ENCODE results near the gene PRR5L. TPM values are rescaled to one million over a fixed set of nuclear protein-coding genes. Genes with fewer than 3 reads are reported as not detected.

The PRR5L gene
- total RNA-seq, 1 experiment from 2014 or later: 39.3 TPM

DNA sequence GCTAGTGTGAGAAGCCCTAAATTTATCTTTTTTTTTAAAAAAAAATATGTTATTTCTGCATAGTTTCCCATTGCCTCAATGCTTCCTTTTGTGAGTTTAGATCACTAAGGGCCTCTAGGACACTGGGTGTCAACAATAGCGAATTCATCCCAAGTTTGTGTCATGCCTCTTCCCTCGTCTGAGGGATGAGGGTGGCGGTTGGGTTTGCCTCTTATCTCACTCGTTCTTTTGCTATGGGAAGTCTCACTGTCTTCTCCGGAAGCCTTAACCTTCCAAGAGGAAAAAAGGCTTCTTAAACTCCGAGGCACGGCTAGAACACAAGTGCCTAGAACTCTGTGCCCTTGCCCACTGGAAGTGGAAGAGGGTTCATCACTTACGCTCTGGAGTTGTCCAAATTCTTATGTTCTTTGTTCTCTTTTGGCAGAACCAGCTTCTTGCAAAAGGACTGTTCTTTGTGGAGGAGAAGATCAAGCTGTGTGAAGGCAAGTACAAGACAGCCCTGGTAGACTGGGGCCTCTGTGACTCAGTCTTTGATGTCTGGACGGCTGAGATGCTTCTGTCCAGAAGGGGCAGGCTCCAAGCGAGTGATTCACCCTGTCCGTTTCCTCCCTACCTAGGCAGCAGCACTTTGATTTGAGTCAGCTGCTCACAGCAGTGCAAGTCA lies 135.5 kb downstream of the PRR5L start:
- DNase-seq (ENCODE audit: low read depth): peak; percentile 96

DNA sequence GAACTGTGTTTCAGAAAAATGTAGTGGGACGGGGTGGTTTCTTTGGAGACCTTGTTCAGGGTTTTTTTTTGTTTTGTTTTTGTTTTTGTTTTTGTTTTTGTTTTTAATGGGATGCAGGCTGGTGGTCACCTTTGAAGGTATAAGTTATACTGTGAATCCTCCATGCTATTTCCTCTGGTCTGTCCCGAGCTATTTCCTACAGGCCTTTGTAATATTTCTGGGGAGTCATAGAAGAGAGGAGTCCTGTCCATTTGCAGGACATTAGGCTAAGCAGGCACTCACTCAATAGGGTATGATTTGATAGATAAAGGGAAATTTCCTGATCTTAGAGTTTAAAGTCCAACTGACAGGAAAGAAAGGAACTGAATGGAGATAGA lies 136.0 kb downstream of the PRR5L start:
- no peak for DNase-seq (ENCODE audit: low read depth)

DNA sequence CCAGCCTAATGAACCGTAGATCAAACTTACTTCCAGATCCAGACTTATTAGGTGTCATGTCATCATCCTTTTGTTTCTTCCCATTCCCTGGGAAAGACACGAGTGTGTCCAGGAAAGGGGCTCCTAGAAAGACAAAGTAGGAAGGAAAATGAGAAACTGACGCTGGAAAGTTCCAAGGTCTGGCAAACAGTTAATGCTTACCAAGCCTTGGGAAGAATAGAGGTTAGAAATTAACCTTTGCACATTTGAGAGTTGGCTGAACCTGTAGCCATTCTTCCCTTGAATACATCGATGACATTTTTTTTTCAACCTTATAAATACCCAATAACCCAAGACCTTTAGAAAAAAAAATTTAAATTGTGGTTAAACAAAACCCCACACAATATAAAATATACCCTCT lies 136.7 kb downstream of the PRR5L start:
- DNase-seq (ENCODE audit: low read depth): no peak

DNA sequence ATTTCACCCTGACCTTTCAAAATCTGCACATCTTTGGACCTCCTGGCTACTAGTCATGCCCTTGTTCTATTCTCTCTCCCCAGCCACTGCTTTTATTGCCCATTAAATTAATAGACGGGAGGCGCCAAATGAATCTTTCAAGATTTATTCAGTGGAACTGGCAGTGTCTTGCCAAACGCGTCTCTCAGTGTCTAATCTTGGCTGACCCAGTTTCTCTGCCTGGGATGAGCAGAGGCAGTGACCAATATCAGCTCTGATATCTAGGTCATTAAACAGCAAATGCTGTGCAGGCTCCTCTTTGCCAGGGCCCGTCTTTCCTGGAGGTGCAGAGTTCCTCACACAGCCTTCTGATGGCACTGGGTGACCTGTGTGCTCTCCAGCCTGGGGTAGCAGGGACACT lies 140.0 kb downstream of the PRR5L start:
- no peak for DNase-seq (ENCODE audit: low read depth)

DNA sequence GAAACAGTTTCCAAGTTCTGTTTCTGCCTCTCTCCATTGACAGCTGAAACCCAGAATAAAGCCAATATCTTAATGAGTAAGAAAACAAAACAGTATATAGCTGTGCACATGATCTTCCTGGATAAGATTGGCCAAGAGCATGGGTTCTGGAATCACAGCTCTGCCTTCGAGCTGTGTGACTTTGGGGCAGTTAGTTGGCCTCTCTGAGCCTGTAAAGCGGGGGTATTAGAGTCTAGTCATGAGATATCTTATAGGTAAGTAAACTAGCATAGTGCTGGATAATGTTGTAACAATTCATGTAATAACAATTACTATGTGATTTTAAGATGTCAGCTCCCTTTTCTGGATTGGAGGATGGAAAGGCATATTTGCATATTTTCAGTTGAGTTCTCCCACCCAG lies 140.5 kb downstream of the PRR5L start:
- no peak for DNase-seq (ENCODE audit: low read depth)

DNA sequence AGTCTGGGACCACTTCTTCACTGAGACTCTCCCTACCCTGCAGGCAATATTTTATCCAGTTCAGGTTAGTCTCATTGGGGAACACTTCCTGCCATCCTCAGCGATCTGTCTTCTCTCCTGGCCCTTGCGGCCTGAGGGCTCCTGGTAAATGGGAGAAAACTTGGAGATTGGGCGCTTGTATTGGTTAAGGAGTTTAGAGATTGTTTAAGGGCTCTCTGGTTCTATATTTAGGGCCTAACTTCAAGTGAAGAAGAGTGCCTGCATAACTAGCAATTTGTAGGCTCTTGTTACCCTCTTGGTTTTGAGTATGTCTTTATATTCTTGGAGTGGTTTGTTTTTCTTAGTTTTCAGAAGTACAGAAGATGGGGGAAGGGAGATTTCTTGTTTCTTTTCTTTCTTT lies 141.3 kb downstream of the PRR5L start:
- no peak for DNase-seq (ENCODE audit: low read depth)

DNA sequence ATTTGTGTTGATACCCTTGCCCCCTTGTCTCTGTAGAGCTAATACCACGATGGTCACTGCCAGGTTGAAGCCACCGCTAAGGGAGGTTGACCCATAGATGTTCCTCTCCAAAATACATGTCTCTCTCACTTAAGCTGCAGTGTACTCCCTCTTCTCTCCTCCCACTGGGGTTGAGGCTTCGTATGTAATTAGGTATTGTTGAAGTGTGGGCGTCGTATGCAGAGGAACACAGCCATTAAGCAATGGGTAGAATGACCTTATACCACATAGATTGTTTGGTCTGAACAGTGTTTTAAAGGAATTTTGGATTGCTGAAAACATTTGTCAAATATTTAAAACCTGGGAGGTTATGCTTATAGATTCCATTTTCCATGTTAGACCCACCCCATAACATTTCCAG lies 142.0 kb downstream of the PRR5L start:
- DNase-seq (ENCODE audit: low read depth): no peak

DNA sequence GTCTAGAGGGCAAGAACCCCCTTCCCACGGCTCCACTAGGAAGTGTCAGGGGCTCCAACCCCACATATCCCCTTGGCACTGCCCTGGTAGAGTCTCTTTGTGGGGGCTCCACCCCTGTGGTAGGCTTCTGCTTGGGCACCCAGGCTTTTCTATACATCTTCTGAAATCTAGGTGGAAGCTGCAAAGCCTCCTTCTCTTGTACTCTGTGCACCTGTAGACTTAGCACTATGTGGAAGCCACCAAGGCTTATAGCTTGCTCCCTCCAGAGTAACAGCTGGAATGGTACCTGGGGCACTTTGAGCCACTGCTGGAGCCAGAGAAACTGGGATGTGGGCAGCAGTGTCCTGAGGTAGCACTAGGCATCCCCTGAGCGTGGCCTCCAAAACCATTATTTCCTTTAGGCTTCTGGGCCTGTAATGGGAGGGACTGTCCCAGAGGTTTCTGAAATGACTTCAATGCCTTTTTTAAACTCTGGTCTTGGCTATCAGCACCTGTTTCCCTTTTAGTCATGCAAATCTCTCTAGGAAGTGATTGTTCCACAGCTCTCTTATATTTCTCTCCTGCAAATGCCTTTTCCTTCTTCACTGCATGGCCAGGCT lies 145.6 kb downstream of the PRR5L start:
- no peak for DNase-seq (ENCODE audit: low read depth)

DNA sequence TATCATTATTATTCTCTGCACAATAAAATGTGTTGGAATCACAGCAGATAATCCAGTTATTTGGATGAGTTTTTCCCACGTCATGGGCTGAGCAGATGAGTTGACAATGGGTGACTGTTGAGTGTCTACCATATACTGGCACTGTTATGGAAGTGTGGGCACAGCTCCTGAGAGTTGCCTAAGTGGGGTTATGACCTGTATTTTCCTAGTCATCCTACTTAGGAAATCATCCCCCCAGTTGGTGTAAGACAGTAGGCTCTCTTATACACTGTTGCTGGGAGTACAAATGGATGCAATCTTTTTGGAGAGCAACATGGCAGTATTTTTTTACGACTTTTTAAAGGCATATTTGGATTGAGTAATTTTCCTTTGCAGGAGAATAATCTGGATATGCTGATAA lies 147.6 kb downstream of the PRR5L start:
- no peak for DNase-seq (ENCODE audit: low read depth)

DNA sequence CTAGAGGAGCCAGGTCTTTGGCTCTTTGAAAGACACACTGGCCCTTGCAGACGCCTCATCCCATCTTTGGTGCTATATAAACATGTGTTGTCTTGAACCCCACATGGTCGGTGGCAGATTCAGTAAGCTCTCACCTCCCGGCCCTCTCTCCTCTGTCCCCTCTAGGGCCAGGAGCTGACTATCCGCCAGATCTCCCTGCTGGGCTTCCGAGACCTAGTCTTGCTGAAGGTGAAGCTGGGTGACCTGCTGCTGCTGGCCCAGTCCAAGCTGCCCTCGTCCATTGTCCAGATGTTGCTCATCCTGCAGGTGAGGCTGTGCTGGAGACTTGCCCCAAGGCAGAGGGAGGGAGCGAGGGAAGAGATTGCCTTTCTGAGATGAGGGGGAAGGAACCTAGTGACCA lies 150.0 kb downstream of the PRR5L start:
- DNase-seq (ENCODE audit: low read depth): no peak

DNA sequence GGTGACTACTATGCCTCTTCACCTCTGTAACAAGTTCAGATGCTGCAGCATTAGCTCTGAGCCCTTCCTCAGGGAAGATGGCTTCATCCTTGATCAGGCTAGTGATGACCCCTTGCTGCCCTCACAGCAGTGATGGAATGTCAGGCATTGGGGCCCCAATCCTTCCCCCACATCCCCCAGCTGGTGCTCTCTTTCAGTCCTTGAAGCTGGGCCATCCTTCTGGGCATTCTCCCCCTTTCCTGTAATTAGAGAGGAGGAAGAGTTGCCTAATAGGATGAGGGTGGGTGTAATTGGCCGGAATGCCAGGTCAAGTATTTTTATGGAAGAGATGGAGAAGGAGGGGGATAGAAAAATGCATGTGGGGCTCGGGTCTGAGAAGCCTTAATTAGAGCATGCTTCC lies 151.4 kb downstream of the PRR5L start:
- no peak for DNase-seq (ENCODE audit: low read depth)

DNA sequence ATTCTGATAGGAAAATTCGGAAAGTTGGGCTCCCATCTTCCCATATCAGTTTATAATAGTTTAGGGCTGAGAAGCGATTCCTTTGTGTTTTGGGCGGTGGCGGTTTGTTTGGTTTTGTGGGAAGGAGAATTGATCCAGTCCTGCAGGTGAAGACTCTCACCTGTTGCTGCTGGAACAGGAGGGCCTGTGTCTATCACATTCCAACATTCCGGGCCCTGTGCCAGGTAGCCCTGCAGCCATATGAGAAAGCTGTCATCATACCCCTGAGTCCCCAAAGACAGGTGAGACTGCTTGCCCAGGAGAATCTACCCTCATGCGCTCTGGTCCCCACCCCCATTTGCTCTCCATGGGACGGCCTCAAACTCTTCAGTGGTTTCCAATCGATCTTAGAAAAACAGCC lies 151.9 kb downstream of the PRR5L start:
- no peak for DNase-seq (ENCODE audit: low read depth)

DNA sequence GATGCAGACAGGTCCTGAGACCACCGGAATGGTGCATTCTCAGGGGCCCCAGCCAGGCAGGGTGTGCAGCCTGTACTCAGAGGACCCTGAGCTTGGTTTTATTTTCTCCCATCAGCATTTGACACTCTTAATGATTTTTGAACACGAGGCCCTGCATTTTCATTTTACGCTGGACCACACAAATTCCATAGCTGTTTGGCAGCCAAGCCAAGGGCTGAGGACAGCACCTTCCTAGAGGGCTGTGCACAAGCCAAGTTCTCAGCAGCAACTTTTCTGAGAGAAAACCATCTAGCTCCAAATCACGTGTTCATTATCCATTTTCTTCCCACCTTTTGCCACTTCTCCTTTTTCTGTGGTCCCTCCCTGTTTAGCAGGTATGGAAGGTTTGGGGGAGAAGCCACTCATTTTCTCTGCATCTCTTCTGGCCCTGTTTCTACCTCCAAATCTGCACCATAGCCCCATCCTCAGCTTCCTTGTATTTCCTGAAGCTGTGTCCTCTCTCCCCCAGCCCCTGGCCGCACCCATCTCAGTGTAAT lies 153.5 kb downstream of the PRR5L start:
- no peak for DNase-seq (ENCODE audit: low read depth)

DNA sequence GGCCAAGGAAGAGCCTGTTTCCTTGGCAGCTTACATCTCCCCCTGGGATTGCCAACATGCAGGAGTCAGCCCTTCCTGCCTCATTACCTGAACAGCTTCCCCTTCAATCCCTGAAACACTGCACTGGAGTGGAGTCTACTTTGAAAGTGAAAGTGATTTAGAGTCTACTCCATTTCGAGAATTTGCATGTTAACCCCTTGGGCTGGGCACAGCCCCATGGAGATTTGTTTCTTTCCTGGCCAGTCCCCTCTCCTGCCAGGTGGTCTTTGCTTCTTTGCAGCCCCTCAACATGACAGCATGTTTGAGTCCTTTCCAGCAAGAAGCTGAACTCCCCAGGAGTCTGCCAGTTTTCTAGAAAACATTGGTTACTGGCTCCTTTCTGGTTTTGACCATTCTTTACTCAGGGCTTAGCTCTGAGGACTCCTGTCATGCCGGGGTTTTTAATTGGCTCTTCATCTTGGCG lies 154.1 kb downstream of the PRR5L start:
- DNase-seq (ENCODE audit: low read depth): no peak

DNA sequence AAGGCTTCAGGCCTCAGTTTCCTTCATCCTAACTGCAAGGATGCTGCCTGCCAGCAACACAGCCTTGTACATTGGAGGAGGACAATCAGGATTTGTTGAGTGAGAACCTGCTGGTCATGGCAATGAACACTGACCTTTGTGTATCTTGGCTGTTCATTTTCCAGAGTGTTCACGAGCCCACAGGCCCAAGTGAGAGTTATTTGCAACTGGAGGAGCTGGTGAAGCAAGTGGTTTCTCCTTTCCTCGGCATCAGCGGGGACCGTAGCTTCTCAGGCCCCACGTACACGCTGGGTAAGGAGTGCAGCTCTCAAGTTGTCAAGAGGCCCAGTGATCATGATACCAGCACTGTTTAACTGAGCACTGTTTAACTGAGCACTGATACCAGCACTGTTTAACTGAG lies 155.0 kb downstream of the PRR5L start:
- DNase-seq (ENCODE audit: low read depth): no peak

DNA sequence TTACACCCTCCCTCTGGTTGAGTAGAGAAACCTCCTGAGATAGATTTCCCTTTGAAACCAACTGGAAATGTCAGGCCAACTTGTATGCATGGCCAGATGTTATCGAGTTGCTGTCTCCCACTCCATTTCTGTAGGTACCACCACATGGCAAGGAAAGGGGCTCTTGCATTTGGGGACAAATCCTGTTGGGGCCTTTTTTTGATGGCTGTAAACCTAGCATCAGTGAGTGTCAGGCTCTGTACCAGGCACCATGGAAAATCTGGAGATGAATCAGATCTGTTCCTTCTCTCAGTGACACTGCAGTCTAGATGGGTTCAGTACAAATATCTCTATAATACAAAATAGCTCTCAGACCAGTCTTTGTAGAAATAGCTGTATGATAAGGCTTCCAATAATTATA lies 155.6 kb downstream of the PRR5L start:
- DNase-seq (ENCODE audit: low read depth): no peak

DNA sequence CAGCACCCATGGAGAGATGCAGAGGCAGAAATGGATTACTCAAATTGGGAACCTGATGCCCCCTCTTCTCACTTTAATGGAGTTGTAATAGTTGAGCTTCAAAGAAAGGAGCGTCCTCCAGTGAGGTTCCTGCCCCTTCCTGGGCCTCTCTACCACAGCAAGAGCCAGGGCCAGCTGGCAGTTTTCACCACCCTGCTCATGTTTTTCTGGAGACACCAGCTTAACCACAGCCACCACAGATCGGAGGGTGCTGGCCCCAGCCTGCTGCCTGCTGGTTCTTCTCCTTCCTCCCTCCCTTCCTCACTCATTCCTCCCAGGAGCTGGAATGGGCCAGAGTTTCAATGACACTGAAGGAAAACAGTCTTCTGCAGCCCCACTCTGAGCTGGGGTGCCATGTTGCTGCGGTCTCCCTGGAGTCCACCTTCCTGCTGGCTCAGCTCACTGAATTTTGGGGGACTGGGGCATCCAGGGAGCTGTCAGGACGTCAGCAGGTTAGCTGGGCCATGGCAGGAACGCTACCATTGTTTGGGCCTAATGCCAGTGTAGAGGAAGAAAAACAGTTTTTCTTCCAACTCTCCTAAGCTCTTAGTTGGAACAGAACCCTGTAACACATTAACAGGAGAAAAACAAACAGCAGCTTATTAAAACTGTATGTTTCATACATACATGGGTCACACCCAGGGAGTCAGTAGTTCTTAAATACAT lies 156.3 kb downstream of the PRR5L start:
- peak; percentile 59 for DNase-seq (ENCODE audit: low read depth)

DNA sequence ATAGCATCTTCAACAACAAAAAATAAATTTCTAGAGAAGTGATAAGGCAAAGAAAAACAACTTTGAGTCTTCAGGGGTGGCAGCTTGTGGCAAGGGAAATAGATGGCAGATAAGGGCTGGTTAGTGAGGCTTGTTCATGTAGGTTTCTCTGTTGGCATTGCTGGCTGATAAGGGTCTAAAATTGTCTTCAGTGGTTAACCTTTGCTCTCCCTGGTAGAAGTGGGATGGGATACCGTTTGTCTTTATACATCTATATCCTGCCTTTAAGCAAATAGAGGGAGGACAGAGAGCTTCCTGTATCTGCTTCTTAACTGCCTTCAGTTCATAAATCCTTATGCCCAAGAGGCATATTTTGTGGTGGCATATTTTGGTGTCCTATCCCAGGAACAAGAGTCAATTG lies 156.9 kb downstream of the PRR5L start:
- peak; percentile 28 for DNase-seq (ENCODE audit: low read depth)

DNA sequence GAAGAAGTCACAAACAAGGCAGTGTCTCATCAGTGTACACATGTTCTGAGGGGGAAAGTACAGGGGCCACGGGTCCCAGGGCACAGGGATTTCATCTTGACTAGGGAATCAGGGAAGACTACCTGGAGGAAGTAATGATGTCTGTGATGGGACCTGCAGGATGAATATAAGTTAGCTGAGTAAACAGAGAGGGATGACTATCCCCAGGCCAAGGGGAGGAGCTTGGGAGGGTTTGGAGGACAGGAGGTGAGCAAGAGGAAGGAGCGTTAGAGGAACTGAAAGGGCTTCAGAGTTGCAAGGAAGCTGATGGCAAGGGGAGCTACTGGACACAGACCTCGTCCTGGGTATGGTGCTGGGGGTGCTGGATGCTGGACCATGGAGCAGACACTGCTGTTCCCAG lies 157.6 kb downstream of the PRR5L start:
- peak; percentile 74 for DNase-seq (ENCODE audit: low read depth)

DNA sequence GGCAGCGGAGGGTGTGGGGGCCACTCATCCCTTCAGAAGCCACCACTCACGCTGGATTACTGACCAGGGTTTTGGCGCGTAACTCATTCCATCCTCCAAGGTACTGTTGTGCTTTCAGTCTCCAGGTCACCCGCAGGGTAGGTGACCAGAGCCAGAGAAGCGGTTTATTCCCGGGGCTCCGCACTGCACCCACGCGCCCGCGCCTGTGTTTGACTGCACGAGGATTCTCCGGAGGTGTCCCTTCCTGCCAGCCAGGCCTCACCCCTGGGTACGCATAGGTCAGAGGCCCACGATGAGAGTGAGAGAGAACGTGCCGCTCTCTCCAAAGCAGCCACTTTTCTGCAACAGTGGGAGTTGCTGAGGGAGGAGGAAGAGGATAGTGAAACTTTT lies 158.5 kb downstream of the PRR5L start:
- no peak for DNase-seq (ENCODE audit: low read depth)

DNA sequence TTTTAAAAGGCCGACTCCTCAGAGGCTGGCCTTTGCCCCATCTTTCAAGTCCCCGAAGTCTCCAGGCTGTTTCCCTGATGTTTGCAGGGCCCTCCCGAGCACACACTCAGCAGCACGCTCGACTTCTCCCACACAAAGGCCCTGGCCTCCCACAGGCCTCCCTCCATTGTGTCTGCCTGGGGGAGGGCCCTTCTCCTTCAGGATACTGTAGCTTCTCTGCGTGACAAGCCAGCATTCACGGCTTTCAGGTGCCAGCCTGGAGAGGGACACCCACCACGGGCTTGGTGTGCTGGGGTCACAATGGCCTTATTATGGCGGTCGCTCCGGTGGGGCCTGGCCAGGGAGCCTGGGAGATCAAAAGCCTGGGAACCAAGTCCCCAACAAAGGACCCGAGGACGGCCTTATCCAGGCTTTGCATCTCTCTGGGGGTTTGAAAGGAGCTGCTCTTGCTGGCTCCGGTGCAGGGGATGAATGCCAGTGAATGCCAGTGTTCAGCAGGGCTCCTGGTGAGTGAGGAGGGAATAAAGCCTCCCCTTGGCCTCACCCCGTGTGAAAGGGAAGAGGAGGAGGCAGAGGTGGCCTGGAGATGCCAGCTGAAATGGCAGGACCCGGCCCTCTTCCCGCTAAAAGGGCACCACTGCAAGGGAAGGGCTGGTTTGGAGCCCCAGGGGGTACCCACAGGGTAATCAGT lies 159.0 kb downstream of the PRR5L start:
- DNase-seq (ENCODE audit: low read depth): no peak

DNA sequence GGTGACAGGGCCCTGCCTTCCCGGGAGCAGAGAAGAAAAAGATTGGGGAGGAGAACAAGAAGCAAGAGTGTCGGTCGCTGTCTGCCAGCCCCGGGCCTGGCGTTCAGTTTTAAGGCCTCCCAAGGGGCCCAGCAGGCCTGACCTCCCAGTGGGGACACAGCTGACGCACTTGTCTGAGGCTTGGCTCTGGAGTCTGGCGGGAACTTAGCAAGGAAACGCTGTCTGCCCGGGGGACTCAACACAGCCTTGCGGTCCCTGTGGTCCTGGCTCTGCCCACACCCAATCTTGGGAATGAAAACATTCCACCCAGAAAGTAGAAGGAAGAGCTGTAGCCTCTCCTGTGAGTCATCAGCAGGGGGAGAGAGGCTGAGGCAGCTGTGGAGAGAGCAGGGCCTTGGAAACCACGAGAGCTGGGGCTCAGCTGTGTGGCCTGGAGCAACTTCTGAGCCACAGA lies 159.6 kb downstream of the PRR5L start:
- DNase-seq (ENCODE audit: low read depth): peak; percentile 99

Data from HT1080 (cell line).